ENCODE data around the gene ACTG1. TPM values are rescaled to one million over a fixed set of nuclear protein-coding genes. Genes with fewer than 3 reads are reported as not detected.

ACTG1 gene
- total RNA-seq = 2,863 and 2,949 TPM in 2 replicates

DNA sequence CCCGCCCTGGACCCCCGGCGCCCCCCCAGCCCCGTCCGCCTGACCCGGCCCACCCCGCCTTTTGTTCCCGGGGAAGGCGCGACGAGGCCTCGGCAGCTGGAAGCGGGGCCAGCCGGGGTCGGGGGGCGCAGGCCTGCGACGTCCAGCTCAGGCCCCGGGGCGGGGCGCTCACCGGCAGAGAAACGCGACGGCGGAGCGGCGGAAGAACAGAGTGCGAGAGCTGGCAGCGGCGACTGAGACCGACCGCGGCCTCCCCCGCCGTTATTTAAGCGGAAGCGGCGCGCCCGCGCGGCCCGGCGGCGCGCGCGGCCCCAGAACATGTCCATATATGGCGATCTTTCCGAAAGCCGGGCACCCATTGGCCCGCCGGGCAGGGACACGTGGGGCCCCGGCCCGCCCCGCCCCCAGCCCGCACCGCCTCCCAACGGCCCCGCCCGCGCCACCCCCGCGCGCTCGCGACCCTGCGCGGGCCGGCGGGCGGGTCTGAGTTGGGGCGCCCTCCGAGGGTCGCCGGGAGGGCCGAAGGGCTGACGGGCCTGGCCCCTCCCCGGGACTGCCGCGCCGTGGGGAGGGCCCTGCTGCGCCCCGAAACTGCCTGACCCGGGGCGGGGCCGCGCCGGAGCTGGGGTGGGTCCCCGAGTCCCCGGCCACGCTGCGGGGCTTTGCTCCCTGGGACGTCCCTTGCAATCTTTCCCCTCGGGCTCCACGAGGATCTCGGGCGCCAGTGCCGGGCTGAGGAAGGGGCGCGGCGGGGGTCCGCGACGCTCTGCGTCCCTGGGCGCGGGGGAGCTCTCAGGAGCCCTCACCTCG is at the start of gene ACTG1:
ACTG1 (minus strand) TSS at position 238 of the 810 bp plus-strand sequence. CDS start 445 bp downstream, outside the sequence.
- peaks cover 54% of the 10 kb centered on the region for H3K36me3 Mint-ChIP-seq (ENCODE audit: low read depth)
- H3K4me3 Mint-ChIP-seq = peak within 1 kb of the TSS; percentile 99
- intact Hi-C loops (cut with micrococcal nuclease) = loop anchor here (1.0 to 10.0 kb wide), 9 partner anchors 28 to 1708 kb away; partner anchors contain the start of genes BAHCC1, EIF4A3, FASN and P4HB
- H3K9me3 Mint-ChIP-seq = no peaks in the 10 kb centered on the region
- H3K27ac Mint-ChIP-seq = peak within 1 kb of the TSS; percentile 94
- H3K27me3 Mint-ChIP-seq = no peaks in the 10 kb centered on the region
- TF ChIP-seq, protein P1, sequence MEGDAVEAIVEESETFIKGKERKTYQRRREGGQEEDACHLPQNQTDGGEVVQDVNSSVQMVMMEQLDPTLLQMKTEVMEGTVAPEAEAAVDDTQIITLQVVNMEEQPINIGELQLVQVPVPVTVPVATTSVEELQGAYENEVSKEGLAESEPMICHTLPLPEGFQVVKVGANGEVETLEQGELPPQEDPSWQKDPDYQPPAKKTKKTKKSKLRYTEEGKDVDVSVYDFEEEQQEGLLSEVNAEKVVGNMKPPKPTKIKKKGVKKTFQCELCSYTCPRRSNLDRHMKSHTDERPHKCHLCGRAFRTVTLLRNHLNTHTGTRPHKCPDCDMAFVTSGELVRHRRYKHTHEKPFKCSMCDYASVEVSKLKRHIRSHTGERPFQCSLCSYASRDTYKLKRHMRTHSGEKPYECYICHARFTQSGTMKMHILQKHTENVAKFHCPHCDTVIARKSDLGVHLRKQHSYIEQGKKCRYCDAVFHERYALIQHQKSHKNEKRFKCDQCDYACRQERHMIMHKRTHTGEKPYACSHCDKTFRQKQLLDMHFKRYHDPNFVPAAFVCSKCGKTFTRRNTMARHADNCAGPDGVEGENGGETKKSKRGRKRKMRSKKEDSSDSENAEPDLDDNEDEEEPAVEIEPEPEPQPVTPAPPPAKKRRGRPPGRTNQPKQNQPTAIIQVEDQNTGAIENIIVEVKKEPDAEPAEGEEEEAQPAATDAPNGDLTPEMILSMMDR (IDR thresholded peaks at IDR 0.05) = no peak
- ChIA-PET CTCF (interaction anchor here (0.7 kb wide), 1 partner anchor 135 kb away, joined by 3 read pairs; no protein-coding TSS in a partner anchor), POLR2A (interaction anchor here (0.6 to 14.0 kb wide), 33 partner anchors 8 to 1705 kb away, joined by 3 to 188 read pairs (median 5); partner anchors contain the start of genes ARL16, BAHCC1, CBX4 and CCDC137)
- ATAC-seq (ENCODE audit: low read depth) (peak; percentile 32), DNase-seq (peak; percentile 89)
- peaks cover 54% of the 10 kb centered on the region for H3K4me1 Mint-ChIP-seq

DNA sequence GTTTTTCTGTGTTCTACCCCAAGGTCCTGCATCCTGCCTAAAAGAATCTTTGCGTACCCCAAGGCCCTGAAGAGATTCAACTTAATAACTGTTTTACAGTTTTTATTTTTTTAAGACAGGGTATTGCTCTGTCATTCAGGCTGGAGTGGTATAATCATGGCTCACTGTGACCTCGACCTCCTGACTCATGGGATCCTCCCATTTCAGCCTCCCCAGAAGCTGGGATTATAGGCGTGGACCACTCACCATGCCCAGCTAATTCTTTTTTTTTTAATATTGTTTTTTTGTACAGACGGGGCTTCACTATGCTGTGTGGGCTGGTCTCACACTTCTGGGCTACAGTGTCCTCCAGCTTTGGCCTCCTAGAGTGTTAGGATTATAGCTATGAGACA is 48.9 kb upstream of the ACTG1 start:
- Mint-ChIP-seq H3K27me3 (no peaks in the 10 kb centered on the region), H3K27ac (peak overlapping the region; percentile 91), H3K4me3 (peak overlapping the region; percentile 47), H3K4me1 (peaks cover 40% of the 10 kb centered on the region), H3K36me3 (ENCODE audit: low read depth) (peaks cover 64% of the 10 kb centered on the region), H3K9me3 (no peaks in the 10 kb centered on the region)
- ChIA-PET POLR2A (interaction anchor here (0.6 to 3.6 kb wide), 7 partner anchors 9 to 150 kb away, joined by 3 to 25 read pairs (median 8); partner anchors contain the start of genes ACTG1 and FAAP100), CTCF (interaction anchor here (1.4 kb wide), 1 partner anchor 40 kb away, joined by 6 read pairs; no protein-coding TSS in a partner anchor)
- intact Hi-C loops (cut with micrococcal nuclease) = loop anchor here (1.0 kb wide), 1 partner anchor 8 kb away; no protein-coding TSS in a partner anchor
- TF ChIP-seq, protein P1 (IDR thresholded peaks at IDR 0.05) = no peak
- ATAC-seq (ENCODE audit: low read depth) (peak; percentile 6), DNase-seq (no peak)

DNA sequence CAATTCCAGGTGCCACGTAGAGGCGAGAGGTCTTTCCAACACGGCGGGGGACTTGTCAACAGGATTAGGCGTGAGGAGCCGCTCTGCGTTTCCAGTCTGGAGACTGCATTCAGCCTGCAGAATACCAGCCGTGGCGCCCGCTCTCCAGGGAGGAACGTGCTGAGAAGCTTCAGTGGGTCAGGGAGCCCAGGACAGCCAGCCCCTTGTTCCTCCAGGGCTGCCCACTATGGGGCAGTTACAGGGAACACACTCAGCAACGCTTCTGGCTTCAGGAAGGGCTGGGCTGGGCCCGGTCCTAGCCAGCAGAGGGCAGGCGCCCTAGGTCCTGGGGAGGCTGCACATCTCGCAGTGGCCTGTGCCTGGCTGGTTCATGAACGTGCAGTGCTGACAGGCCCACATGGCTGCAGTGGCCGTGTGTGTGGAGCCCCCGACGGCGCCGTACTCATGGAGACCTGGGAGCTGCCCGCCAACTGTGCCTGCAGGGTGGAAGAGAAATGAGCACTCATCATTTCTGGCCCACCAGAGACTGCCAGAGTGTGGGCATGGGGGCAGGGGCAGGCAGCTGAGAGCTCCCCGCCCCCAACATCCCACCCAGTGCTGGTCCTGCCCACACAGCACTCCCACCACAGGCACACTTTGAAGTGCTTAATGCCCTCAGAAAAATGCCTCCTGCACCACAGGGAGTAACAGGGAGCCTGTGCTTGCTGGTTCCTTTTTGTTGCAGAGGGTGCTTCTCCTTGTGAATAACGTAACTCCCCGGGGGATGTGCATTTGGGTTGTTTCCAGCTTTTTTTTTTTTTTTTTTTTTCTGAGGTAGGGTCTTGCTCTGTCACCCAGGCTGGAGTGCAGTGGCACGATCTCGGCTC is 46.6 kb upstream of the ACTG1 start:
- Mint-ChIP-seq H3K4me3 (no peak overlapping the region), H3K9me3 (no peaks in the 10 kb centered on the region), H3K27me3 (no peaks in the 10 kb centered on the region), H3K27ac (no peak overlapping the region), H3K36me3 (ENCODE audit: low read depth) (peaks cover 45% of the 10 kb centered on the region), H3K4me1 (peaks cover 46% of the 10 kb centered on the region)
- DNase-seq (no peak), ATAC-seq (ENCODE audit: low read depth) (no peak)
- TF ChIP-seq, protein P1 (IDR thresholded peaks at IDR 0.05) = no peak
- POLR2A ChIA-PET = interaction anchor here (0.7 to 3.6 kb wide), 5 partner anchors 39 to 393 kb away, joined by 3 to 24 read pairs (median 6); partner anchors contain the start of genes ACTG1 and MRPL12
- CTCF ChIA-PET = interaction anchor here (1.2 kb wide), 1 partner anchor 41 kb away, joined by 4 read pairs; no protein-coding TSS in a partner anchor
- intact Hi-C loops (cut with micrococcal nuclease) = no loop called here

DNA sequence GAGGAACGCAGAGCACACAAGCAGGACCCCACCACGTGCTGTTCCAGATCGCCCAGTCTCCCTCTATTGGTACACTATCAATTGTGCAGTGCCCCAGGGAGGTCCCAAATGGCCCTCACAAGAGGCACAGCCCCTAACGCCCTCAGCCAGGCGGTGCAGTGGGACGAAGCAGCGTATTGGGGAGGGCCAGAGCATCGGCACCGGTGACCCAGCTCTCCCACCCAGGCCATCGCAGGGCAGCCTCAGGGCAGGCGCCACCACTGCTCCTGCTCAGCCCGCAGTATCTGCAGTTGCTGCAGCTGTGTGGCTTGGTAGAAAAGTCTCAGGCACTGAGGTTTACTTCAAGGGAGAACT is 45.5 kb upstream of the ACTG1 start:
- POLR2A ChIA-PET = interaction anchor here (0.6 to 1.1 kb wide), 3 partner anchors 16 to 47 kb away, joined by 3 to 7 read pairs (median 3); no protein-coding TSS in a partner anchor

More for the DNA sequence above, 45.5 kb upstream of the ACTG1 start:
- Mint-ChIP-seq H3K27ac (no peak overlapping the region), H3K4me3 (no peak overlapping the region), H3K4me1 (peaks cover 51% of the 10 kb centered on the region), H3K36me3 (ENCODE audit: low read depth) (peaks cover 41% of the 10 kb centered on the region), H3K9me3 (no peaks in the 10 kb centered on the region), H3K27me3 (no peaks in the 10 kb centered on the region)
- CTCF ChIA-PET = no interaction called here
- TF ChIP-seq, protein P1 (IDR thresholded peaks at IDR 0.05) = no peak
- intact Hi-C loops (cut with micrococcal nuclease) = no loop called here
- no peak for ATAC-seq (ENCODE audit: low read depth)
- no peak for DNase-seq
